ENCODE results near the gene GFI1B.
"Not testable (repeated sequence)": the region's sequence is repeated elsewhere in the genome, so short reads cannot be mapped to it uniquely, and the experiment has no call there.

Gene GFI1B

DNA sequence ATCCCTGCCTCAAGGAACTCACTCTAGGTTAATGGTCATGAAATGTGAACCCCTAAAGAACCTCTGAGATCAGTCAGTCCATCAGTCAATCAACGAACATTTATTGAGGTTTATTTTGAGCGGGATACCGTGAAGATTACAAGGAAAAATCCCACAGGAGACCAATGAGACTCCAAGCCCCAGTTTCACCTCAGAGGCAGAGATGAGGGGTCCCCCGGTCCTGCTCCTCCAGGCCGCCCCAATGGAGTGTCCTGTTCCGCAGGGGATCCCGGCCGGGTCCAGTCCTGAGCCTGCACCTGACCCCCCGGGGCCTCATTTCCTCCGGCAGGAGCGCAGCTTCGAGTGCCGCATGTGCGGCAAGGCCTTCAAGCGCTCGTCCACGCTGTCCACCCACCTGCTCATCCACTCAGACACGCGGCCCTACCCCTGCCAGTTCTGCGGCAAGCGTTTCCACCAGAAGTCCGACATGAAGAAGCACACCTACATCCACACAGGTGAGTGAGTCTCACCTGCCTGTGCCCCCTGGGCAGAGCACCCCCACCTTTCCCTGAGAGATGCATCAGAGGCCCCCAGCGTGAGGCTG is 11.0 kb downstream of the GFI1B start:
- H3K9ac ChIP-seq (ENCODE audit: low read depth in 1 of 2, low read length in 2 of 2), result no peak overlapping the region
- peaks cover 18 to 29% of the 10 kb centered on the region in 2 donors for H3K27me3 ChIP-seq (ENCODE audit: control insufficient read depth in 1 of 2, insufficient read depth in 2 of 2, low read length in 2 of 2)
- H3K9me3 ChIP-seq (ENCODE audit: control insufficient read depth in 1 of 2, low read length in 2 of 2), result no peaks in the 10 kb centered on the region
- H3K36me3 ChIP-seq (ENCODE audit: control insufficient read depth in 1 of 2, insufficient read depth in 2 of 2, low read length in 2 of 2), result no peaks in the 10 kb centered on the region
- no peak overlapping the region for H3K4me3 ChIP-seq (ENCODE audit: low read depth in 1 of 2, low read length in 2 of 2)
- peaks cover 3 to 8% of the 10 kb centered on the region in 2 donors for H3K4me1 ChIP-seq (ENCODE audit: control insufficient read depth in 1 of 2, insufficient read depth in 2 of 2, low read length in 2 of 2)
- no peak overlapping the region for H3K27ac ChIP-seq (ENCODE audit: low read depth, low read length)

DNA sequence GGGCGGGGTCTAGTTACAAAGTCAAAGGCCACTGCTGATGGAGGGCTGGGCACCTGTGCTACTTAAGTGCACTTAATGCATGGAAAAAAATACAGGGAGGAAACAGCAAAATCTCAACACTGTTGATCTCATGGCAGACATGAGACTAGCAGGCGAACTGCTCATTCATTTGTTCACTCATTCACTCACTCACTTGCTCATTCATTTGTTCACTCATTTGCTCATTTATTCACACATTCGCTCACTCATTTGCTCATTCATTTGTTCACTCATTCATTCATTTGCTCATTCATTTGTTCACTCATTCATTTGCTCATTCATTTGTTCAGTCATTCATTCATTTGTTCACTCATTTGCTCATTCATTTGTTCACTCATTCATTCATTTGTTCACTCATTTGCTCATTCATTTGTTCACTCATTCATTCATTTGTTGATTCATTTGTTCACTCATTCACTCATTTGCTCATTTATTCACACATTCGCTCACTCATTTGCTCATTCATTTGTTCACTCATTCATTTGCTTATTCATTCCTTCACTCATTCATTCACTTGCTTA is 11.6 kb downstream of the GFI1B start:
- not testable (repeated sequence) for H3K27ac ChIP-seq (ENCODE audit: low read depth, low read length); H3K9me3 ChIP-seq (ENCODE audit: control insufficient read depth in 1 of 2, low read length in 2 of 2); H3K36me3 ChIP-seq (ENCODE audit: control insufficient read depth in 1 of 2, insufficient read depth in 2 of 2, low read length in 2 of 2); H3K4me3 ChIP-seq (ENCODE audit: low read depth in 1 of 2, low read length in 2 of 2); H3K9ac ChIP-seq (ENCODE audit: low read depth in 1 of 2, low read length in 2 of 2)
- H3K27me3 ChIP-seq (ENCODE audit: control insufficient read depth in 1 of 2, insufficient read depth in 2 of 2, low read length in 2 of 2), result peaks cover 19 to 29% of the 10 kb centered on the region in 2 donors
- peaks cover 9 to 13% of the 10 kb centered on the region in 2 donors for H3K4me1 ChIP-seq (ENCODE audit: control insufficient read depth in 1 of 2, insufficient read depth in 2 of 2, low read length in 2 of 2)

DNA sequence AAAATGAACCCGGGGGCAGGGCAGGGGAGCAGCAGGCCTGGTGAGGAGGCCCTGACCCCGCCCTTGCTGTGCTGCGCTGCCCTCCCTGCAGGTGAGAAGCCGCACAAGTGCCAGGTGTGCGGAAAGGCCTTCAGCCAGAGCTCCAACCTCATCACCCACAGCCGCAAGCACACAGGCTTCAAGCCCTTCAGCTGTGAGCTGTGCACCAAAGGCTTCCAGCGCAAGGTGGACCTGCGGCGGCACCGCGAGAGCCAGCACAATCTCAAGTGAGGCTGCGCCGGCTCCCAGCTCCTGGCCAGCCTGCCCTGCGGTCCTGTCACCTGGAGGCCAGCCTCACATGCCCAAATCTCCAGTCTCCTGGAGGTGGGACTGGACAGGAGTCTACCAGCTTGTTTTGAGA is 12.3 kb downstream of the GFI1B start:
- H3K36me3 ChIP-seq (ENCODE audit: control insufficient read depth in 1 of 2, insufficient read depth in 2 of 2, low read length in 2 of 2), result no peaks in the 10 kb centered on the region

DNA sequence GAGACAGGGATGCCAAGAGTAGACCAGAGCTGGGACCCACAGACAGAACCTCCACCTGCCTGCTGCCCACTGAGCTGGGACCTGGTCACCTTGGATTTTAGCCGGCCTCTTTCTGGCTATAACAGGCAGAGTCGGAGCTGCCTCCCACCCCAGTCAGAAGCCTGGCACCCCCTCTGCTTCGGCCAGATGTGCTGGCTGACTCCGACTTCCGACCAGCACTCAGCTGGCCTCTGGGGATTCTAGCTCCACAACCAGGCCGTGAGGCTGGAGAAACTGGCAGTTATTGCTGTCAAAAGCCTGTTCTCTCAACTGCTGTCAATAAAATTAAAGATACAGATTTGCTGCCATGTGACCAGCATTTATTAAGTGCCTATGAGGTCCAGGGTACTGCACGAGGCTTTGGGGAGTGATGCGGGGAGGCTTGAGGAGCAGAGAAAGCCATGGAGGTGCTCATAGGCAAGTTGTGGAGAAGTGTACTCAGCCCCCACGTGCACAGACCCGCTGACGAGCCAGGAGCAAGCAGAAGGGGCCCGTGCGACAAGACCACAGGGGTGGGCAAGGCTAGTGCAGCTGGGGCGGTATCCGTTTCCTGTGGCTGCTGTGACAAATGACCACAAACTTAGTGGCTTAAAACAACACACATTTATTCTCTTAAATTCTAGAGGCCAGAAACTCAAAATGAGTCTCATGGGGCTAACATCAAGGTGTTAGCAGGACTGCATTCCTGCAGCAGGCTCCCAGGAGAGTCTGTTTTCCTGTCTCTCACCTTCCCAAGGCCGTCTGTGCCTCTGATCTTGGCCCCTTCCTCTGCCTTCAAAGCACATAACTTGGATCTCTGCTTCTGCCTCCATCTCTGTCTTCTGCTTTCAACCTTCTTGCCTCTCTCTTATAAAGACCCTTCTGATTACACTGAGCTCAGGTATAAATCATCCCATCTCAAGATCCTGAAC is 13.1 kb downstream of the GFI1B start:
- Histone ChIP-seq H3K9me3 (ENCODE audit: control insufficient read depth in 1 of 2, low read length in 2 of 2) (no peaks in the 10 kb centered on the region), H3K27ac (ENCODE audit: low read depth, low read length) (no peak overlapping the region), H3K4me1 (ENCODE audit: control insufficient read depth in 1 of 2, insufficient read depth in 2 of 2, low read length in 2 of 2) (peaks cover 10 to 15% of the 10 kb centered on the region in 2 donors), H3K9ac (ENCODE audit: low read depth in 1 of 2, low read length in 2 of 2) (no peak overlapping the region), H3K4me3 (ENCODE audit: low read depth in 1 of 2, low read length in 2 of 2) (no peak overlapping the region), H3K36me3 (ENCODE audit: control insufficient read depth in 1 of 2, insufficient read depth in 2 of 2, low read length in 2 of 2) (no peaks in the 10 kb centered on the region), H3K27me3 (ENCODE audit: control insufficient read depth in 1 of 2, insufficient read depth in 2 of 2, low read length in 2 of 2) (peaks cover 15 to 19% of the 10 kb centered on the region in 2 donors)

More for the DNA sequence above, 12.3 kb downstream of the GFI1B start:
- H3K27me3 ChIP-seq (ENCODE audit: control insufficient read depth in 1 of 2, insufficient read depth in 2 of 2, low read length in 2 of 2), result peaks cover 12 to 25% of the 10 kb centered on the region in 2 donors
- no peak overlapping the region for H3K9ac ChIP-seq (ENCODE audit: low read depth in 1 of 2, low read length in 2 of 2)
- no peaks in the 10 kb centered on the region for H3K9me3 ChIP-seq (ENCODE audit: control insufficient read depth in 1 of 2, low read length in 2 of 2)
- no peak overlapping the region for H3K27ac ChIP-seq (ENCODE audit: low read depth, low read length)
- no peak overlapping the region for H3K4me3 ChIP-seq (ENCODE audit: low read depth in 1 of 2, low read length in 2 of 2)
- peaks cover 10 to 15% of the 10 kb centered on the region in 2 donors for H3K4me1 ChIP-seq (ENCODE audit: control insufficient read depth in 1 of 2, insufficient read depth in 2 of 2, low read length in 2 of 2)

DNA sequence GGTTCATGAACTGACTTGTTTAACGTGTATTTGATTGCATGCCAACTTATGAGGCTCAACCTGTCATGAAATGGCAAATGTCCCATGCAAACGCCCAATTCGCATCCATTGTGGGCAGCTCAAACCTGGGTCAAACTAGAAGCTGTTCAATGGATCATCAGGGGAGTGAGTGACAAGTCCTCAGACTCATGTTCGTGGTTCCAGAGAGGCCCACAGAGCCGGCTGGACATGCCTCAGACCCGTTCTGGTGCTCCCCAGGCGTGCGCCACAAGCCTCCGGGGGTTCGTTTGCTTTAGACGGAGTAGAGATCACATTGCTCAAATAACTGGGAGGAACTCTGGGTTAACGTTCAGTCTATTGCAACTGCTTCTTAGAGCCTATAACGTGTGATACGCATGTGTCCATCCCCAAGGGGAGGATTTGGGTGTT is 15.0 kb downstream of the GFI1B start:
- Histone ChIP-seq H3K9me3 (ENCODE audit: control insufficient read depth in 1 of 2, low read length in 2 of 2) (no peaks in the 10 kb centered on the region), H3K9ac (ENCODE audit: low read depth in 1 of 2, low read length in 2 of 2) (no peak overlapping the region), H3K27ac (ENCODE audit: low read depth, low read length) (no peak overlapping the region), H3K4me1 (ENCODE audit: control insufficient read depth in 1 of 2, insufficient read depth in 2 of 2, low read length in 2 of 2) (peaks cover 10 to 15% of the 10 kb centered on the region in 2 donors), H3K27me3 (ENCODE audit: control insufficient read depth in 1 of 2, insufficient read depth in 2 of 2, low read length in 2 of 2) (peaks cover 12 to 14% of the 10 kb centered on the region in 2 donors), H3K4me3 (ENCODE audit: low read depth in 1 of 2, low read length in 2 of 2) (no peak overlapping the region), H3K36me3 (ENCODE audit: control insufficient read depth in 1 of 2, insufficient read depth in 2 of 2, low read length in 2 of 2) (no peaks in the 10 kb centered on the region)

DNA sequence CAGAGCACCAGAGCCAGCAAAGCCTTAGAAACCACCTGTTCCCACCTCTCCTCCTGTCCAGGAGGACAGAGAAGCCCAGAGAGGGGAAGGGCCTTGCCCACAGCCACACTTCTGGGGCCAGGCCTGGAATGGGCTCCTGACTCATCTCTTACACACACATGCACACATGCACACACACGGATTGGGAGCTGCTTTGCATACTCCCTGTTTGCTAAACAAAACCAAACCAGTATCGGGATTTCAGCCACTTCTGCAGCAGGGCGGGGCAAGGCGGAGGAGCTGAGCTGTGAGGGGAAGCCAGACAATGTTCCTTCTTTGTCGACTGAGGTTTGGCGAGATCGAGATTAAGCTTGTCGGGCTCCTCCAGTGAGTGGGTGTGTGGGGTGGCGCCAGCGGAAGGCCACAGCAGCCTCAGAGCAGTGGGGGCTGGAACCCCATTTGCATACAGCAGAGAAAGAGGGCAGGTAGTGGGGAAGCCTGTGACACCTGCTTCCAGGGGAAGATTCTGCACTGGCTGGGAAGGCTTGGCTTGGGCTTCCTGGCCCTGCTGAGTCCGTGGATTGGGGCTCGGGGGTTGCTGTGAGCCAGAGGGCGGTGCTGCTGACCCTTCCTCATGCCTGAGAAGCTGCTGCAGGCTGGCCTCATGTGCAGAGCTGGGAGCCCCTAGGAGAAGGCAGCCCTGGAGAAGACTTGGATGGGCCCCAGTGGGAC is 16.1 kb downstream of the GFI1B start:
- peak overlapping the region; percentile 9 to 28 for H3K4me3 ChIP-seq (ENCODE audit: low read depth in 1 of 2, low read length in 2 of 2)
- no peaks in the 10 kb centered on the region for H3K9me3 ChIP-seq (ENCODE audit: control insufficient read depth in 1 of 2, low read length in 2 of 2)
- no peak overlapping the region for H3K9ac ChIP-seq (ENCODE audit: low read depth in 1 of 2, low read length in 2 of 2)
- H3K27me3 ChIP-seq (ENCODE audit: control insufficient read depth in 1 of 2, insufficient read depth in 2 of 2, low read length in 2 of 2), result peaks cover 15 to 20% of the 10 kb centered on the region in 2 donors
- no peak overlapping the region for H3K27ac ChIP-seq (ENCODE audit: low read depth, low read length)
- peaks cover 10 to 15% of the 10 kb centered on the region in 2 donors for H3K4me1 ChIP-seq (ENCODE audit: control insufficient read depth in 1 of 2, insufficient read depth in 2 of 2, low read length in 2 of 2)
- no peaks in the 10 kb centered on the region for H3K36me3 ChIP-seq (ENCODE audit: control insufficient read depth in 1 of 2, insufficient read depth in 2 of 2, low read length in 2 of 2)

DNA sequence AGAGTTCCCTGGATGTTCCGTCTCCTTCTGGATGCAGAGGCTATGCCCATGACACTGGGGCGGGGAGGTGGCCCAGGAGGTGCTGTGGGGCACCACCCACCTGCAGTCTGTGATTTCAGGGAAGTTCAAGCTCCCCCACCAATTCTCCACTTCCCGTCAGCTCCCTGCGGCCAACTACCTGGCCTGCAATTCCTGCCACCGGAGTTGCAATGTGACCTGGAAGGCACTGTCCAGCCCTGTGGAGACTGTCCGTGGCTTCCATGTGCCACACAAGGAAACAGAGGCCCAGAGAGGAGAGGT is 16.6 kb downstream of the GFI1B start:
- H3K36me3 ChIP-seq (ENCODE audit: control insufficient read depth in 1 of 2, insufficient read depth in 2 of 2, low read length in 2 of 2), result no peaks in the 10 kb centered on the region
- peaks cover 17 to 24% of the 10 kb centered on the region in 2 donors for H3K27me3 ChIP-seq (ENCODE audit: control insufficient read depth in 1 of 2, insufficient read depth in 2 of 2, low read length in 2 of 2)
- H3K4me1 ChIP-seq (ENCODE audit: control insufficient read depth in 1 of 2, insufficient read depth in 2 of 2, low read length in 2 of 2), result peaks cover 10 to 15% of the 10 kb centered on the region in 2 donors
- no peaks in the 10 kb centered on the region for H3K9me3 ChIP-seq (ENCODE audit: control insufficient read depth in 1 of 2, low read length in 2 of 2)
- no peak overlapping the region for H3K27ac ChIP-seq (ENCODE audit: low read depth, low read length)
- no peak overlapping the region for H3K9ac ChIP-seq (ENCODE audit: low read depth in 1 of 2, low read length in 2 of 2)
- H3K4me3 ChIP-seq (ENCODE audit: low read depth in 1 of 2, low read length in 2 of 2), result no peak overlapping the region

DNA sequence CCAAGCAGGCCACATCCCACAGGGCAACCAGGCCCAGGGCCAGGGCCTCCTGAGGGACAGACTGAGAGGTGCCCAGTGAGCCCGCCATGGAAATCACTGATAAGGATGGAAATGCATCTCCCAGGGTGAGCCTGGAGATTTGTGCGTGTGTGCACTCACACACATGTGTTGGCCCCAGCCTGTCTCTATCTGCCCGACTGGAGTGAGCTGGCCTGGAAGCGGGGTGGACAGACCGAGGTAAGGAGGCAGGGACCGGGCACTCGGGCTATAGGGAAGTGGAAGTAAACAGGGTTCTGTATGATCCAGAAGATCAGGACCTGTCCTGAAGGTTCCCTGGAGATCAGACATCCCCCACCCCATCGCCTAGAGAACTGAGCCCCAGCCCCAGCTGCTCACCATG is 17.4 kb downstream of the GFI1B start:
- H3K9me3 ChIP-seq (ENCODE audit: control insufficient read depth in 1 of 2, low read length in 2 of 2), result no peaks in the 10 kb centered on the region
- no peak overlapping the region for H3K9ac ChIP-seq (ENCODE audit: low read depth in 1 of 2, low read length in 2 of 2)
- no peak overlapping the region for H3K27ac ChIP-seq (ENCODE audit: low read depth, low read length)
- H3K36me3 ChIP-seq (ENCODE audit: control insufficient read depth in 1 of 2, insufficient read depth in 2 of 2, low read length in 2 of 2), result no peaks in the 10 kb centered on the region
- peaks cover 17 to 30% of the 10 kb centered on the region in 2 donors for H3K27me3 ChIP-seq (ENCODE audit: control insufficient read depth in 1 of 2, insufficient read depth in 2 of 2, low read length in 2 of 2)
- H3K4me1 ChIP-seq (ENCODE audit: control insufficient read depth in 1 of 2, insufficient read depth in 2 of 2, low read length in 2 of 2), result peaks cover 10 to 15% of the 10 kb centered on the region in 2 donors
- H3K4me3 ChIP-seq (ENCODE audit: low read depth in 1 of 2, low read length in 2 of 2), result no peak overlapping the region

DNA sequence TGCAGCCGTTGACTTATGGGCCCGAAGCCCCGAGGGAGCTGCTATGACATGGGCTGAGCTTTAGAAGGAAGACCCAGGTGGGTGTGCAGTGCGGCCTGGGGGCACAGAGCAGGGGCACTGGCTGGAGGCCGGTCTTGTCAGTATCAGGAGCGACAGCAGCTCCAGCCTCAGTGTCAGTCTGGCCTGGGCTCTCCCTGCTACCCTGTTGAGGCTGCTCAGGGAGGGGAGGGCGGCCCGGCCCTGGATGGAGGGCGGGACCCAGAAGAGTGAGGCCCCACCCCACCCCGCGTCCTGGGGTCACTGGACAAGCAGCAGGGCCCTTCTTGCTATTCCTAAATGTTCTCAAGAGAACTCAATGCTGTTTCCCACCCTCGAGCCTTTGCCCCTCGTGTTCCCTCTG is 18.0 kb downstream of the GFI1B start:
- H3K27me3 ChIP-seq (ENCODE audit: control insufficient read depth in 1 of 2, insufficient read depth in 2 of 2, low read length in 2 of 2), result peaks cover 17 to 29% of the 10 kb centered on the region in 2 donors
- H3K9ac ChIP-seq (ENCODE audit: low read depth in 1 of 2, low read length in 2 of 2), result no peak overlapping the region
- no peak overlapping the region for H3K27ac ChIP-seq (ENCODE audit: low read depth, low read length)
- no peaks in the 10 kb centered on the region for H3K9me3 ChIP-seq (ENCODE audit: control insufficient read depth in 1 of 2, low read length in 2 of 2)
- H3K36me3 ChIP-seq (ENCODE audit: control insufficient read depth in 1 of 2, insufficient read depth in 2 of 2, low read length in 2 of 2), result no peaks in the 10 kb centered on the region
- H3K4me1 ChIP-seq (ENCODE audit: control insufficient read depth in 1 of 2, insufficient read depth in 2 of 2, low read length in 2 of 2), result peaks cover 10 to 15% of the 10 kb centered on the region in 2 donors
- H3K4me3 ChIP-seq (ENCODE audit: low read depth in 1 of 2, low read length in 2 of 2), result no peak overlapping the region

All from duodenal mucosa (tissue), 2 donors.